Pulmonary artery endothelial cell (primary cell): ENCODE measurements around the gene TAX1BP3. TPM values are rescaled to one million over a fixed set of nuclear protein-coding genes. Genes with fewer than 3 reads are reported as not detected.
A peak's percentile ranks its signal among the peaks of the same experiment; 100 is the strongest.

Source experiments
- DNase-seq: peaks from one replicate; pipeline ENCODE4 v3.0.0-alpha.2; 2011; ENCODE audit warnings: low read depth, low spot score
- total RNA-seq: library from RNA; depleted of rRNA; stranded (reverse); fragments of >200 nt; gene quantifications from 2 replicates; pipeline ENCODE4 v1.2.3, GENCODE V29; 2014

Gene TAX1BP3
- total RNA-seq, 1 donor from 2014 or later = 230 TPM

- no peak for DNase-seq
Measured at GRCh38 chr17:3658784-3659449, 9.5 kb downstream of the TAX1BP3 start.

GRCh38 chr17:3657874-3658783, 10.2 kb downstream of the TAX1BP3 start:
- no peak for DNase-seq

GRCh38 chr17:3657588-3657869, 10.8 kb downstream of the TAX1BP3 start:
- DNase-seq = no peak

GRCh38 chr17:3656755-3657587, 11.4 kb downstream of the TAX1BP3 start:
- DNase-seq = no peak

- DNase-seq = no peak
Measured at GRCh38 chr17:3656353-3656752, 12.0 kb downstream of the TAX1BP3 start.

- no peak for DNase-seq
Measured at GRCh38 chr17:3655766-3656165, 12.6 kb downstream of the TAX1BP3 start.

- DNase-seq = peak; percentile 19
Measured at GRCh38 chr17:3647769-3648555, 20.4 kb downstream of the TAX1BP3 start.

- no peak for DNase-seq
Measured at GRCh38 chr17:3647251-3647650, 21.1 kb downstream of the TAX1BP3 start.

- DNase-seq = no peak
Measured at GRCh38 chr17:3645310-3645709, 23.1 kb downstream of the TAX1BP3 start.

- DNase-seq = no peak
Measured at GRCh38 chr17:3643889-3644349, 24.5 kb downstream of the TAX1BP3 start.

GRCh38 chr17:3641717-3642486, 26.5 kb downstream of the TAX1BP3 start:
- no peak for DNase-seq

- no peak for DNase-seq
Measured at GRCh38 chr17:3641014-3641413, 27.4 kb downstream of the TAX1BP3 start.

- DNase-seq = no peak
Measured at GRCh38 chr17:3639981-3640596, 28.3 kb downstream of the TAX1BP3 start.

- no peak for DNase-seq
Measured at GRCh38 chr17:3636908-3637373, 31.4 kb downstream of the TAX1BP3 start.

- peak; percentile 85 for DNase-seq
Measured at GRCh38 chr17:3636154-3636907, 32.0 kb downstream of the TAX1BP3 start, which contains the start of the genes CTNS and SHPK. CTNS (plus strand) TSS chr17:3636760; CDS start chr17:3640207, 3,447 bp downstream. SHPK (minus strand) TSS chr17:3636250; CDS start chr17:3636219, 31 bp downstream.

GRCh38 chr17:3635474-3636153, 32.8 kb downstream of the TAX1BP3 start:
- no peak for DNase-seq

- DNase-seq = no peak
Measured at GRCh38 chr17:3632287-3632686, 36.1 kb downstream of the TAX1BP3 start.

GRCh38 chr17:3630781-3631180, 37.6 kb downstream of the TAX1BP3 start:
- DNase-seq = no peak
